Spleen (tissue), 11 donors: ENCODE measurements around the gene ATP6V1G2. TPM values are rescaled to one million over a fixed set of nuclear protein-coding genes. Genes with fewer than 3 reads are reported as not detected.
A peak's percentile ranks its signal among the peaks of the same experiment; 100 is the strongest.

Experiments
- DNase-seq: peaks from one replicate; pipeline ENCODE4 v3.0.0-alpha.2; 2020
- H3K27ac ChIP-seq, 8 donors: fragments of 200-600 bp; sonication (generic) in 7 of 8; 1 replicate in 4 of 8; 2 replicates in 4 of 8; pipeline versions ENCODE4 v1.5.0 to v1.8.0; 2016 to 2021; ENCODE audit warnings: inconsistent platforms in 4 of 8, mild to moderate bottlenecking in 4 of 8, moderate library complexity in 1 of 8
- H3K27me3 ChIP-seq, 7 donors: fragments of 200-600 bp; sonication (generic) in 6 of 7; replicated peaks in 1 of 7; 1 replicate in 4 of 7; 2 replicates in 3 of 7; pipeline versions ENCODE4 v1.5.0 to v1.8.0; 2016 to 2021; ENCODE audit warnings: inconsistent platforms in 3 of 7, mild to moderate bottlenecking in 1 of 7
- H3K36me3 ChIP-seq, 6 donors: fragments of 200-600 bp; sonication (generic) in 5 of 6; 1 replicate in 4 of 6; 2 replicates in 2 of 6; pipeline versions ENCODE4 v1.5.0 to v1.8.0; 2016 to 2021; ENCODE audit warnings: inconsistent platforms in 2 of 6
- H3K4me1 ChIP-seq, 6 donors: fragments of 200-600 bp; sonication (generic) in 5 of 6; 1 replicate in 3 of 6; 2 replicates in 3 of 6; pipeline versions ENCODE4 v1.5.0 to v1.8.0; 2016 to 2021; ENCODE audit warnings: inconsistent platforms in 3 of 6
- H3K4me3 ChIP-seq, 8 donors: fragments of 200-600 bp; sonication (generic) in 7 of 8; 1 replicate in 4 of 8; 2 replicates in 4 of 8; pipeline versions ENCODE4 v1.5.0 to v1.8.0; 2016 to 2021; ENCODE audit warnings: inconsistent platforms in 4 of 8, mild to moderate bottlenecking in 4 of 8, moderate library complexity in 2 of 8
- H3K9me3 ChIP-seq, 8 donors: fragments of 200-600 bp; sonication (generic) in 7 of 8; 1 replicate in 4 of 8; 2 replicates in 4 of 8; pipeline versions ENCODE4 v1.5.0 to v1.8.0; 2016 to 2021; ENCODE audit warnings: inconsistent platforms in 4 of 8
- POLR2A ChIP-seq, 3 donors: fragments of 450-650 bp; IDR thresholded peaks; one replicate each; pipeline ENCODE4 v1.5.1; 2017; ENCODE audit warnings: antibody characterized with exemption in 3 of 3, mild to moderate bottlenecking in 1 of 3
- POLR2AphosphoS5 ChIP-seq, 3 donors: sonication (generic); formaldehyde crosslinking; IDR thresholded peaks; one replicate each; pipeline ENCODE4 v1.5.1; 2017; ENCODE audit warnings: antibody characterized with exemption in 3 of 3
- whole genome bisulfite sequencing, 5 donors: extraction: QIAGEN DNeasy Blood & Tissue Kit in 3 of 5; methylation state at CpG; one replicate each; pipeline versions ENCODE4 v1.1.5 to v1.1.7; 2013 to 2018; 5-methylcytosine and 5-hydroxymethylcytosine counted together
- intact Hi-C: fragments of 100-400 bp; cut with DNase I; formaldehyde crosslinking; loops from one replicate; pipeline ENCODE4 v1.15.0; 2023; ENCODE audit warnings: low total_unique reads
- polyA plus RNA-seq, 3 donors: library from polyadenylated mRNA; stranded (reverse); fragments of 200-250 nt; gene quantifications; one replicate each; pipeline ENCODE4 v1.2.1, GENCODE V29; 2013
- small RNA-seq, 4 donors: library from RNA; depleted of rRNA; stranded (forward); fragments of <200 nt; gene quantifications; one replicate each; pipeline ENCODE3, GENCODE V24; 2016
- total RNA-seq, 7 donors: library from RNA; depleted of rRNA in 3 of 7; stranded (reverse); fragments of >200 nt in 3 of 7; fragmentation: NEBNext Ultra II Directional in 4 of 7; extraction: Animal tissue kit (Norgen Biotek cat#: 25700) in 4 of 7; gene quantifications; one replicate each; pipeline versions ENCODE4 v1.1.0 to v1.2.1, GENCODE V29; 2016 to 2021
- TF ChIP-seq, protein P1 (sequence below), 11 experiments: fragments of 200-600 bp in 7 of 11; fragments of 450-650 bp in 4 of 11; sonication (generic) in 4 of 11; IDR thresholded peaks in 8 of 11; conservative IDR thresholded peaks in 3 of 11; 1 replicate in 7 of 11; 2 replicates in 4 of 11; pipeline versions ENCODE4 v1.4.0 to v1.8.0; 2016 to 2021; ENCODE audit warnings: antibody characterized with exemption in 11 of 11, inconsistent platforms in 4 of 11, mild to moderate bottlenecking in 1 of 11
- donor health status: healthy with polysubstance abuse.
- donor health status: DM: no; HTN: no; CAD: no; lungs with moderate emphysema.
- donor health status: DM: no; HTN: no; CAD: no.
- donor health status: Bipolar disorder and iron deficiency.
- donor health status: healthy.
- donor health status: DM: no; HTN: no; CAD: no.
- donor health status: DM: yes; HTN: yes; CAD: no.

ATP6V1G2 gene
- total and polyA plus RNA-seq, 10 donors: 1.9 to 3.7 (median 2.6) TPM

DNA sequence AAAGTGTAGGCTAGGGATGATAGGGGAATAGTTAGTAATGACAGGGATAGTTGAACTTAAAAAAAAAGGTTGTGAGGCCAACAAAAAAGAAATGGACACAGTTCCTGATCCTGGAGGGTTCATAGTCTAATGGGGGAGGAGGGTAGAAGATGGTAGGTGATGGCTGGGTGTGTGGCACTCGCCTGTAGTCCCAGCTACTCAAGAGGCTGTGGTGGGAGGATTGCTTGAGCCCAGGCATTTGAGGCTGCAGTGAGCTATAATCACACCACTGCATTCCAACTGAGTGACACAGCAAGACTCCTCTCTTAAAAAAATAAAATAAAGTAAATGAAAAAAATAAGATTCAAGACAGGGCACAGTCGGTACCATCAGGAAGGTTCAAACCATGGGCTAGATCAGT lies 50.8 kb downstream of the ATP6V1G2 start:
- peak overlapping the region; percentile 84 to 95 (median 93) for H3K27ac ChIP-seq
- no peaks in the 10 kb centered on the region for H3K36me3 ChIP-seq
- peak overlapping the region in 6 of 8 donors; percentile 60 to 87 (median 66) for H3K4me3 ChIP-seq
- peaks cover 31 to 76% (median 54%) of the 10 kb centered on the region in 6 donors for H3K4me1 ChIP-seq
- WGBS, 5 donors: 47 to 62% (median 55%) methylated on average over 2 of the region's 2 CpGs
- intact Hi-C loops: loop anchor here (5.0 to 10.0 kb wide), 2 partner anchors 42 to 91 kb away; partner anchors contain the start of gene MICA
- H3K9me3 ChIP-seq: no peaks in the 10 kb centered on the region
- no peak for DNase-seq
- no peaks in the 10 kb centered on the region for H3K27me3 ChIP-seq
- no peak for TF ChIP-seq POLR2AphosphoS5 (IDR thresholded peaks at IDR 0.05)
- TF ChIP-seq, protein P1, sequence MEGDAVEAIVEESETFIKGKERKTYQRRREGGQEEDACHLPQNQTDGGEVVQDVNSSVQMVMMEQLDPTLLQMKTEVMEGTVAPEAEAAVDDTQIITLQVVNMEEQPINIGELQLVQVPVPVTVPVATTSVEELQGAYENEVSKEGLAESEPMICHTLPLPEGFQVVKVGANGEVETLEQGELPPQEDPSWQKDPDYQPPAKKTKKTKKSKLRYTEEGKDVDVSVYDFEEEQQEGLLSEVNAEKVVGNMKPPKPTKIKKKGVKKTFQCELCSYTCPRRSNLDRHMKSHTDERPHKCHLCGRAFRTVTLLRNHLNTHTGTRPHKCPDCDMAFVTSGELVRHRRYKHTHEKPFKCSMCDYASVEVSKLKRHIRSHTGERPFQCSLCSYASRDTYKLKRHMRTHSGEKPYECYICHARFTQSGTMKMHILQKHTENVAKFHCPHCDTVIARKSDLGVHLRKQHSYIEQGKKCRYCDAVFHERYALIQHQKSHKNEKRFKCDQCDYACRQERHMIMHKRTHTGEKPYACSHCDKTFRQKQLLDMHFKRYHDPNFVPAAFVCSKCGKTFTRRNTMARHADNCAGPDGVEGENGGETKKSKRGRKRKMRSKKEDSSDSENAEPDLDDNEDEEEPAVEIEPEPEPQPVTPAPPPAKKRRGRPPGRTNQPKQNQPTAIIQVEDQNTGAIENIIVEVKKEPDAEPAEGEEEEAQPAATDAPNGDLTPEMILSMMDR (IDR thresholded peaks at IDR 0.05 in 8 of 11, conservative IDR thresholded peaks at IDR 0.05 in 3 of 11): no peak
- TF ChIP-seq POLR2A (IDR thresholded peaks at IDR 0.05): no peak

Small RNA genes lying within 50 kb of the gene (small RNA-seq; reads per million reads assigned to genes)
- 0 reads per million in 4 donors for gene AL663061.1
- 0 reads per million in 4 donors for gene RF00019
- 202 to 402 (median 277) reads per million in 4 donors for gene SNORD117
- gene SNORD84: 0 reads per million in 4 donors

Other genes starting within 250 kb of the ATP6V1G2 start
Only the 30 nearest of the 31 such genes appear.
- gene HLA-B, start 189.4 kb downstream of the ATP6V1G2 start, total RNA-seq: 1,000 to 10,000 TPM; 3,415 to 5,675 (median 4,969) TPM
- gene HLA-B, start 189.4 kb downstream of the ATP6V1G2 start, polyA plus RNA-seq: 1,000 to 10,000 TPM; 2,503 to 3,140 (median 2,736) TPM
- gene MICA, start 143.0 kb downstream of the ATP6V1G2 start, total RNA-seq: 10 to 100 TPM; 14.6 to 19.7 (median 15.2) TPM
- gene MICA, start 143.0 kb downstream of the ATP6V1G2 start, polyA plus RNA-seq: 10 to 100 TPM in 2 of 3 donors, 1 to 10 TPM in 1; 7.8 to 27.4 (median 17.0) TPM
- 10 to 100 TPM; 13.8 to 21.4 (median 15.0) TPM for gene MICB, start 48.5 kb downstream of the ATP6V1G2 start, total RNA-seq
- 1 to 10 TPM; 6.9 to 8.3 (median 6.9) TPM for gene MICB, start 48.5 kb downstream of the ATP6V1G2 start, polyA plus RNA-seq
- gene MCCD1, start 17.6 kb downstream of the ATP6V1G2 start, total RNA-seq: not detected
- gene MCCD1, start 17.6 kb downstream of the ATP6V1G2 start, polyA plus RNA-seq: not detected
- gene DDX39B, start 4.6 kb downstream of the ATP6V1G2 start, total RNA-seq: 100 to 1,000 TPM; 291 to 417 (median 354) TPM
- 100 to 1,000 TPM; 316 to 768 (median 493) TPM for gene DDX39B, start 4.6 kb downstream of the ATP6V1G2 start, polyA plus RNA-seq
- gene NFKBIL1, start 1.0 kb upstream of the ATP6V1G2 start, total RNA-seq: 10 to 100 TPM; 11.0 to 36.3 (median 19.4) TPM
- 10 to 100 TPM; 16.9 to 24.2 (median 19.3) TPM for gene NFKBIL1, start 1.0 kb upstream of the ATP6V1G2 start, polyA plus RNA-seq
- gene LTA, start 25.7 kb upstream of the ATP6V1G2 start, total RNA-seq: 10 to 100 TPM in 1 of 7 donors, 1 to 10 TPM in 6; 2.4 to 14.4 (median 5.1) TPM
- gene LTA, start 25.7 kb upstream of the ATP6V1G2 start, polyA plus RNA-seq: 1 to 10 TPM; 6.8 to 9.2 (median 7.3) TPM
- gene TNF, start 29.0 kb upstream of the ATP6V1G2 start, total RNA-seq: 10 to 100 TPM in 5 of 7 donors, 1 to 10 TPM in 2; 6.5 to 18.3 (median 11.6) TPM
- 10 to 100 TPM in 2 of 3 donors, 1 to 10 TPM in 1; 5.5 to 17.3 (median 13.3) TPM for gene TNF, start 29.0 kb upstream of the ATP6V1G2 start, polyA plus RNA-seq
- gene LTB, start 35.8 kb upstream of the ATP6V1G2 start, total RNA-seq: 100 to 1,000 TPM in 6 of 7 donors, 10 to 100 TPM in 1; 83.0 to 403 (median 162) TPM
- 1,000 to 10,000 TPM in 1 of 3 donors, 100 to 1,000 TPM in 2; 804 to 1,256 (median 838) TPM for gene LTB, start 35.8 kb upstream of the ATP6V1G2 start, polyA plus RNA-seq
- 100 to 1,000 TPM; 139 to 268 (median 217) TPM for gene LST1, start 39.7 kb upstream of the ATP6V1G2 start, total RNA-seq
- 100 to 1,000 TPM; 128 to 214 (median 203) TPM for gene LST1, start 39.7 kb upstream of the ATP6V1G2 start, polyA plus RNA-seq
- gene NCR3, start 46.4 kb upstream of the ATP6V1G2 start, total RNA-seq: 10 to 100 TPM in 6 of 7 donors, 1 to 10 TPM in 1; 7.8 to 28.1 (median 12.1) TPM
- 10 to 100 TPM; 15.9 to 30.3 (median 25.3) TPM for gene NCR3, start 46.4 kb upstream of the ATP6V1G2 start, polyA plus RNA-seq
- gene AIF1, start 68.6 kb upstream of the ATP6V1G2 start, total RNA-seq: 100 to 1,000 TPM; 258 to 479 (median 310) TPM
- gene AIF1, start 68.6 kb upstream of the ATP6V1G2 start, polyA plus RNA-seq: 100 to 1,000 TPM; 258 to 416 (median 312) TPM
- gene PRRC2A, start 74.1 kb upstream of the ATP6V1G2 start, total RNA-seq: 100 to 1,000 TPM; 119 to 198 (median 176) TPM
- gene PRRC2A, start 74.1 kb upstream of the ATP6V1G2 start, polyA plus RNA-seq: 100 to 1,000 TPM in 2 of 3 donors, 10 to 100 TPM in 1; 84.1 to 151 (median 146) TPM
- gene BAG6, start 106.1 kb upstream of the ATP6V1G2 start, total RNA-seq: 100 to 1,000 TPM; 211 to 328 (median 260) TPM
- gene BAG6, start 106.1 kb upstream of the ATP6V1G2 start, polyA plus RNA-seq: 100 to 1,000 TPM; 195 to 311 (median 310) TPM
- gene APOM, start 109.3 kb upstream of the ATP6V1G2 start, total RNA-seq: 1 to 10 TPM in 6 of 7 donors, under 1 TPM in 1; 0.66 to 3.9 (median 2.5) TPM
- gene APOM, start 109.3 kb upstream of the ATP6V1G2 start, polyA plus RNA-seq: 1 to 10 TPM; 4.7 to 9.7 (median 7.5) TPM
- 10 to 100 TPM; 24.1 to 37.4 (median 28.6) TPM for gene C6orf47, start 114.2 kb upstream of the ATP6V1G2 start, total RNA-seq
- gene C6orf47, start 114.2 kb upstream of the ATP6V1G2 start, polyA plus RNA-seq: 10 to 100 TPM; 12.2 to 22.6 (median 13.4) TPM
- 10 to 100 TPM; 12.7 to 21.3 (median 17.4) TPM for gene GPANK1, start 118.4 kb upstream of the ATP6V1G2 start, total RNA-seq
- gene GPANK1, start 118.4 kb upstream of the ATP6V1G2 start, polyA plus RNA-seq: 10 to 100 TPM; 12.4 to 19.2 (median 14.8) TPM
- gene CSNK2B, start 119.5 kb upstream of the ATP6V1G2 start, total RNA-seq: 100 to 1,000 TPM; 122 to 294 (median 150) TPM
- 100 to 1,000 TPM; 132 to 163 (median 139) TPM for gene CSNK2B, start 119.5 kb upstream of the ATP6V1G2 start, polyA plus RNA-seq
- 10 to 100 TPM; 11.0 to 25.3 (median 16.3) TPM for gene LY6G5B, start 123.4 kb upstream of the ATP6V1G2 start, total RNA-seq
- gene LY6G5B, start 123.4 kb upstream of the ATP6V1G2 start, polyA plus RNA-seq: 1 to 10 TPM; 3.0 to 5.8 (median 3.7) TPM
- gene LY6G5C, start 134.5 kb upstream of the ATP6V1G2 start, total RNA-seq: 1 to 10 TPM; 3.3 to 7.9 (median 5.8) TPM
- gene LY6G5C, start 134.5 kb upstream of the ATP6V1G2 start, polyA plus RNA-seq: 1 to 10 TPM; 3.3 to 4.3 (median 3.5) TPM
- gene ABHD16A, start 156.7 kb upstream of the ATP6V1G2 start, total RNA-seq: 10 to 100 TPM; 55.8 to 80.7 (median 71.1) TPM
- 10 to 100 TPM; 30.2 to 42.3 (median 34.4) TPM for gene ABHD16A, start 156.7 kb upstream of the ATP6V1G2 start, polyA plus RNA-seq
- gene LY6G6F, start 160.3 kb upstream of the ATP6V1G2 start, total RNA-seq: 1 to 10 TPM; 1.6 to 4.9 (median 2.2) TPM
- under 1 TPM; 0.11 to 0.68 (median 0.35) TPM for gene LY6G6F, start 160.3 kb upstream of the ATP6V1G2 start, polyA plus RNA-seq
- not detected for gene LY6G6D, start 168.7 kb upstream of the ATP6V1G2 start, total RNA-seq
- gene LY6G6D, start 168.7 kb upstream of the ATP6V1G2 start, polyA plus RNA-seq: not detected
- under 1 TPM in 2 of 7 donors, not detected in 5; 0.49 to 0.77 TPM for gene LY6G6C, start 175.1 kb upstream of the ATP6V1G2 start, total RNA-seq
- gene LY6G6C, start 175.1 kb upstream of the ATP6V1G2 start, polyA plus RNA-seq: not detected
- gene MPIG6B, start 176.8 kb upstream of the ATP6V1G2 start, total RNA-seq: 10 to 100 TPM in 4 of 7 donors, 1 to 10 TPM in 3; 7.9 to 15.1 (median 10.6) TPM
- under 1 TPM; 0.46 to 0.61 (median 0.48) TPM for gene MPIG6B, start 176.8 kb upstream of the ATP6V1G2 start, polyA plus RNA-seq
- gene DDAH2, start 182.7 kb upstream of the ATP6V1G2 start, total RNA-seq: 100 to 1,000 TPM in 1 of 7 donors, 10 to 100 TPM in 6; 63.0 to 116 (median 72.3) TPM
- 10 to 100 TPM; 67.1 to 84.7 (median 81.0) TPM for gene DDAH2, start 182.7 kb upstream of the ATP6V1G2 start, polyA plus RNA-seq
- gene CLIC1, start 189.9 kb upstream of the ATP6V1G2 start, total RNA-seq: 100 to 1,000 TPM; 296 to 392 (median 326) TPM
- 100 to 1,000 TPM; 321 to 447 (median 388) TPM for gene CLIC1, start 189.9 kb upstream of the ATP6V1G2 start, polyA plus RNA-seq
- gene MSH5, start 193.4 kb upstream of the ATP6V1G2 start, total RNA-seq: 10 to 100 TPM; 20.2 to 35.2 (median 27.6) TPM
- gene MSH5, start 193.4 kb upstream of the ATP6V1G2 start, polyA plus RNA-seq: 10 to 100 TPM; 11.2 to 26.7 (median 23.1) TPM
- gene SAPCD1, start 216.0 kb upstream of the ATP6V1G2 start, total RNA-seq: 10 to 100 TPM in 1 of 7 donors, 1 to 10 TPM in 5, not detected in 1; 3.6 to 11.8 (median 5.3) TPM
- gene SAPCD1, start 216.0 kb upstream of the ATP6V1G2 start, polyA plus RNA-seq: 10 to 100 TPM in 1 of 3 donors, 1 to 10 TPM in 2; 7.5 to 14.2 (median 8.3) TPM
- 1 to 10 TPM in 4 of 7 donors, under 1 TPM in 2, not detected in 1; 0.68 to 2.6 (median 1.3) TPM for gene VWA7, start 230.7 kb upstream of the ATP6V1G2 start, total RNA-seq
- 1 to 10 TPM in 1 of 3 donors, under 1 TPM in 2; 0.09 to 1.2 (median 0.11) TPM for gene VWA7, start 230.7 kb upstream of the ATP6V1G2 start, polyA plus RNA-seq